ENCODE data around the gene LAGE3. TPM values are rescaled to one million over a fixed set of nuclear protein-coding genes. Genes with fewer than 3 reads are reported as not detected.

Gene LAGE3
- total RNA-seq, 1 experiment from 2014 or later, result 122 TPM

DNA sequence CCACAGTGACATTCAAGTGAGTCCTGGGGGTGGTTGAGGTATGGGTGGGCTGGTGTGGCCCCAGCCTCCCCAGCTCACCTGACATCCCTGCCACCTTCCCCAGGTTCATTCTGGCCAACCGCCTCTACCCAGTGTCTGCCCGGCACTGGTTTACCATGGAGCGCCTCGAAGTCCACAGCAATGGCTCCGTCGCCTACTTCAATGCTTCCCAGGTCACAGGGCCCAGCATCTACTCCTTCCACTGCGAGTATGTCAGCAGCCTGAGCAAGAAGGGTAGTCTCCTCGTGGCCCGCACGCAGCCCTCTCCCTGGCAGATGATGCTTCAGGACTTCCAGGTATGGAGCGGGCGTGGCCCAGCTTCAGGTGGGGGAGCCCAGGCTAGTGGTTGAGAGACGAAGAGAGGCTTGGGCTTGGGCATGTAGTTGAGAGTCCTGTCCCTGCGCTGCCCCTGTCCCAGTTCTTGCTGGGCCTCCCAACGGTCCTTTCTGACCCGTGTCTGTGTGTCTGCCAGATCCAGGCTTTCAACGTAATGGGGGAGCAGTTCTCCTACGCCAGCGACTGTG lies 43.8 kb downstream of the LAGE3 start:
- DNase-seq (ENCODE audit: low spot score), result no peak

DNA sequence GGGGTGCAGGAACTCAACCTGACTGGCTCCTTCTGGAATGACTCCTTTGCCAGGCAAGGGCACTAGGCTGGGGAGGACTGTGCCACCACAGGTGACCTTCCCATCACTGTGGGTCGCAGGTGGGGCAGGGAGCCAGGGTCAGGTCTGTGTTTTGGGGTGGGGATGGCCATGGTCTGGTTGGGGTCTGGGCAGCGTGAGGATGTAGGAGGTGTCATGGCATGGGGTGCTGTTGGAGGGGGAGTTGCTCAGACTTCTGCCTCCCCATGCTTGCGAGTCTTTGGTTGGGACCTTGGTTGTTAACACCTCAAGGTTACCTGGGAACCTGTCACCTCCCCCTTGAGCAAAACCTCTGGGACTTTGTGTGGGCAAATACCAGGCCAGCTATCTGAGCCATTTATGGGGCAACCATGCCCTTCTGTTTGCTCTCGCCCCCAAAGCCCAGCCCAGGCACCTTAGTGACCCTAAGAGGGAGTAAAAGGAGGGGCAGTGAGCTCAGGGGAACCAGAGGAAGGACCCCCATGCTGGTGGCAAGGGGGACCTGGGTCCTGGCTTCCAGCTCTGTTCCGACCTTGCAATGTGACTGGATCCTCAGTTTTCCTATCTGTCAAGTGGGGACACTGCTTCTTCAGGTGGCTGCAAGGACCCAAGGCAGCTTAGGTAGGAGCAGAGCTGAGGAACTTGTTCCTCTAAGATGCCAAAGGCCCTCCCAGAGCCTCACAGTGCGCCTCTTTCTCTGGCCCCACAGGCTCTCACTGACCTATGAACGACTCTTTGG lies 44.5 kb downstream of the LAGE3 start:
- DNase-seq (ENCODE audit: low spot score), result no peak

- no peak for DNase-seq (ENCODE audit: low spot score)
Measured at GRCh38 chrX:154433605-154434004, 45.5 kb downstream of the LAGE3 start.

GRCh38 chrX:154432210-154432609 lies 46.9 kb downstream of the LAGE3 start:
- DNase-seq (ENCODE audit: low spot score), result no peak

DNA sequence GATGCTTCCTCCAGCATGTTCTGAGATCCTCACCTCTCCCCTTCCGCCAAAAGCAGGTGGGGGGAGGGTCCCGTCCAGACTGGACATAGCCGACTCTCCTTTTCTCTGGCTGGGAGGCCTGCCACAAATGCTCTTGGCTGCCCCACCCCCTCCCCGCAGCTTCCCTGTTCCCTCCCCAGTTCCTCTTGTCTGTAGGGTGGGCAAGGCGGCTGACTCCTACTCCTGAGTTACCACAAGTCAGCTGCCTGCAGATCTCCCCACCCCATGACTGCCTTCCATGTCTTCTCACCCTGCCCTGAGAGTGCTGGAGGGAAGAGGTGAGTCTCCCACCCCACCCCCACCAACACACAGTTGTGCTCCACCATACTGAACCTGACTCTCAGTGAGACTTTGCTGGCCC lies 47.7 kb downstream of the LAGE3 start:
- DNase-seq (ENCODE audit: low spot score), result no peak

GRCh38 chrX:154430916-154431315 lies 48.2 kb downstream of the LAGE3 start:
- no peak for DNase-seq (ENCODE audit: low spot score)

GRCh38 chrX:154430479-154430878 lies 48.6 kb downstream of the LAGE3 start:
- DNase-seq (ENCODE audit: low spot score), result no peak

DNA sequence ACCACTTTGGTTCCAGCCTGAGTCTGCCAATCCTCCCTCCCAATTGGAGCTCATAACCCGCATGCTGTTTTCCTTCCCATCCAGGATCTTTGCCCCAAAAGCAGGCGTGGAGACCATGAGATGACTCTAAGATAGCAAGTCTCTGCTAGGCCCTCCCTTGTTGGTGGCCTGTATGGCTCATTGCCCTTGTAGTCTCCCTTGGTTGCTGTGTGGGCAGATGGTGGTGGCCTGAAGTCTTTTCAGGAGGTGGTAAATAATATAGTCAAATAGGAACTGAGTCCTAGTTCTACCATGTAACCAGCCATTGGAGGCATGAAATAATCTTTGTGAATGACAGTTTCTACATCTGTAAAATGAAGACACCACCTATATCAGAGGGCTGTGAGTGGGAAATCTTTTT lies 49.4 kb downstream of the LAGE3 start:
- no peak for DNase-seq (ENCODE audit: low spot score)

DNA sequence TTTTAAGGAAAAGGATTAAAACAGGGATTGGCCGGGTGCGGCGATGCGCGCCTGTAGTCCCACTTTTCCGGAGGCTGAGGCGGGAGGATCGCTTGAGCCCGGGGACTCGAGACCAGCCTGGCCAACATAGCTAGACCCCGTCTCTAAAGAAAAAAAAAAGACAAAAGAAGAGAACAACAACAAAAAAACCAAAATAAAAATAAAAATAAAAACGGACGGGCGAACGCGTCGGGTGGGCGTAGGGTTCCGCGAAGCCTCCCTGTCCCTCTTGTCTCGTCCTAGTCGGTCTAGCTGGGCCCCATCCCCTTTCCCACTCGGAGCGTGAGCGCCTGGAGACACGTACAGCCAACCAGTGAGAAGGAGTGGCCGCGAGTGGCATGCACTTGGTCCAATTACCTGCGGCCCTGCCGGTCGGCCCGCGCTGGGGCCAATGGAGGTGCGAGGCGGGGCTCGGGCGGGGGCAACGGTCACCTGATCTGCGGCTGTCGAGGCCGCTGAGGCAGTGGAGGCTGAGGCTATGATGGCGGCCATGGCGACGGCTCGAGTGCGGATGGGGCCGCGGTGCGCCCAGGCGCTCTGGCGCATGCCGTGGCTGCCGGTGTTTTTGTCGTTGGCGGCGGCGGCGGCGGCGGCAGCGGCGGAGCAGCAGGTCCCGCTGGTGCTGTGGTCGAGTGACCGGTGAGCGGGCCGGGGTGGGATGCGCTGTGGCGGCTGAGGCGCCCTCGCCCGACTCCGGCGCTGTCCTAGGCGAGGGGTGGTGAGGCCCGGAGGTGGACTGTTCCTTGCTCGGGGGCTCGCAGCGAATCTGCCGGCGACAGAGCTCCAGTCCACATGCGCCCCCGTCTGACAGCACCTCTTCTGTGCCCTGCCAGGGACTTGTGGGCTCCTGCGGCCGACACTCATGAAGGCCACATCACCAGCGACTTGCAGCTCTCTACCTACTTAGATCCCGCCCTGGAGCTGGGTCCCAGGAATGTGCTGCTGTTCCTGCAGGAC lies 50.6 kb downstream of the LAGE3 start, which contains the start of gene ATP6AP1:
ATP6AP1 (plus strand) TSS at position 502 of the 996 bp plus-strand sequence; CDS start at position 518, 16 bp downstream.
- peak; percentile 95 for DNase-seq (ENCODE audit: low spot score)

Small RNA genes lying within 50 kb of the gene (small RNA-seq; reads per million reads assigned to genes)
- not detected for gene MIR6858
- not detected for gene RN7SL697P

Other genes with a start within 250 kb of the LAGE3 start
- gene OPN1MW3, start 221.7 kb downstream of the LAGE3 start, total RNA-seq (2014; rRNA removed; shearing (Covaris generic)), result not detected in 2 replicates
- gene TEX28, start 184.2 kb downstream of the LAGE3 start, total RNA-seq (2014; rRNA removed; shearing (Covaris generic)), result not detected in 2 replicates
- not detected in 2 replicates for gene TKTL1, start 183.5 kb downstream of the LAGE3 start, total RNA-seq (2014; rRNA removed; shearing (Covaris generic))
- 482 and 516 TPM in 2 replicates for gene FLNA, start 104.6 kb downstream of the LAGE3 start, total RNA-seq (2014; rRNA removed; shearing (Covaris generic))
- gene EMD, start 100.0 kb downstream of the LAGE3 start, total RNA-seq (2014; rRNA removed; shearing (Covaris generic)), result 70.5 and 87.0 TPM in 2 replicates
- 4,676 and 4,679 TPM in 2 replicates for gene RPL10, start 80.9 kb downstream of the LAGE3 start, total RNA-seq (2014; rRNA removed; shearing (Covaris generic))
- 114 and 118 TPM in 2 replicates for gene DNASE1L1, start 70.0 kb downstream of the LAGE3 start, total RNA-seq (2014; rRNA removed; shearing (Covaris generic))
- gene TAFAZZIN, start 67.7 kb downstream of the LAGE3 start, total RNA-seq (2014; rRNA removed; shearing (Covaris generic)), result 60.3 and 80.6 TPM in 2 replicates
- 162 and 181 TPM in 2 replicates for gene ATP6AP1, start 50.6 kb downstream of the LAGE3 start, total RNA-seq (2014; rRNA removed; shearing (Covaris generic))
- gene GDI1, start 42.1 kb downstream of the LAGE3 start, total RNA-seq (2014; rRNA removed; shearing (Covaris generic)), result 124 and 128 TPM in 2 replicates
- gene FAM50A, start 35.1 kb downstream of the LAGE3 start, total RNA-seq (2014; rRNA removed; shearing (Covaris generic)), result 103 and 107 TPM in 2 replicates
- gene PLXNA3, start 21.0 kb downstream of the LAGE3 start, total RNA-seq (2014; rRNA removed; shearing (Covaris generic)), result 33.6 and 40.8 TPM in 2 replicates
- 195 and 203 TPM in 2 replicates for gene UBL4A, start 7.3 kb upstream of the LAGE3 start, total RNA-seq (2014; rRNA removed; shearing (Covaris generic))
- 67.2 TPM in 2 replicates for gene SLC10A3, start 11.3 kb upstream of the LAGE3 start, total RNA-seq (2014; rRNA removed; shearing (Covaris generic))
- 73.0 and 89.0 TPM in 2 replicates for gene FAM3A, start 37.0 kb upstream of the LAGE3 start, total RNA-seq (2014; rRNA removed; shearing (Covaris generic))
- gene G6PD, start 67.6 kb upstream of the LAGE3 start, total RNA-seq (2014; rRNA removed; shearing (Covaris generic)), result 269 and 280 TPM in 2 replicates
- 43.4 and 51.1 TPM in 2 replicates for gene IKBKG, start 68.3 kb upstream of the LAGE3 start, total RNA-seq (2014; rRNA removed; shearing (Covaris generic))
- not detected in 2 replicates for gene CTAG1A, start 105.9 kb upstream of the LAGE3 start, total RNA-seq (2014; rRNA removed; shearing (Covaris generic))
- not detected in 2 replicates for gene CTAG1B, start 140.0 kb upstream of the LAGE3 start, total RNA-seq (2014; rRNA removed; shearing (Covaris generic))
- gene CTAG2, start 174.3 kb upstream of the LAGE3 start, total RNA-seq (2014; rRNA removed; shearing (Covaris generic)), result not detected in 2 replicates